ENCODE measurements around the gene SOWAHC. TPM values are rescaled to one million over a fixed set of nuclear protein-coding genes. Genes with fewer than 3 reads are reported as not detected.

SOWAHC gene
- total RNA-seq, 1 experiment from 2014 or later: 13.1 TPM

DNA sequence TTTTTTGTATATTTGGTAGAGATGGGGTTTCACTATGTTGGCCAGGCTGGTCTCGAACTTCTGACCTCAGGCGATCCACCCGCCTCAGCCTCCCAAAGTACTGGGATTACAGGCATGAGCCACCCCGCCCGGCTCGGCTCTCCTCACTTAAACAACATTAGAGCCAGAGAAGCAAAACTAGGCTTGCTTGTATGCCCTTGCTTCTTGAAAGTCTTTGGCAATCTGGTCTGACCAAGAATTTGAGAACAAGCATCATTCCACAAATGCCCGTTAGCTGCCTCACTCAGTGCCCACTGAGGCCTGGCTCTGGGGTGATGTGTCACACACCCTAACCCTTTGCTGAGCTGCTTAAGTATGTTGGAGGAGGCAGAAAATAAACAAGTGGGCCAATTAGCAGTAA lies 33.5 kb downstream of the SOWAHC start:
- BruUV-seq (replicated peaks): no TSS peak
- TF ChIP-seq EZH2 (IDR thresholded peaks at IDR 0.05; ENCODE audit: borderline replicate concordance, low read depth, low read length, poor library complexity, severe bottlenecking): no peak
- Histone ChIP-seq H3K9me3 (ENCODE audit: low read depth, low read length, poor library complexity, severe bottlenecking) (no peaks in the 10 kb centered on the region), H3K36me3 (ENCODE audit: insufficient read depth, low read length, poor library complexity, severe bottlenecking) (no peaks in the 10 kb centered on the region), H3K4me3 (ENCODE audit: low read depth, low read length, poor library complexity, severe bottlenecking) (no peak overlapping the region), H3K4me1 (ENCODE audit: insufficient read depth, low read length, poor library complexity, severe bottlenecking) (no peaks in the 10 kb centered on the region), H3K27me3 (replicated peaks; ENCODE audit: insufficient read depth, low read depth, low read length, poor library complexity) (no peaks in the 10 kb centered on the region), H3K27ac (ENCODE audit: low read depth, low read length, poor library complexity, severe bottlenecking) (no peak overlapping the region)
- intact Hi-C loops (cut with micrococcal nuclease; ENCODE audit: unreplicated experiment): no loop called here
- ChIA-PET CTCF (no interaction called here), POLR2A (ENCODE audit: low non-redundant PET) (no interaction called here)
- no peak for DNase-seq (ENCODE audit: low spot score)

DNA sequence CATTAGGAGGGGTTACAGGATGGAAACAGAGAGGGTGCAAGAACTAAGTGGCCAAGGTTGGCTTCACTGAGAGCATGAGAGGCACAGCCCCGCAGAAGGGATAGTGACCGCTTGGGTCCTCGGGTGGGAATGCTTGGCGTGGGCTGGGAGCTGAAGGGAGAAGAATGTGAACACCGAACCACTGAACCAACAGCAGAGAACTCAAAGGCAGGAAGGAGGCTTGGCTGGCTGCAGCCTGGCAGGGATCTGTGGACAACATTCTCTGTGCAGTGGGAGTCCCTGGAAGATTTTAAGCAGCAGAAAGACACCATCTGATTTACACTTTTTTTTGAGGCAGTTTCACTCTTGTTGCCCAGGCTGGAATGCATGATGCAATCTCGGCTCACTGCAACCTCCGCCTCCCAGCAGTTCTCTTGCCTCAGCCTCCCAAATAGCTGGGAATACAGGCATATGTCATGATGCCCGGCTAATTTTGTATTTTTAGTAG lies 33.9 kb downstream of the SOWAHC start:
- H3K9me3 ChIP-seq (ENCODE audit: low read depth, low read length, poor library complexity, severe bottlenecking): no peaks in the 10 kb centered on the region
- H3K27me3 ChIP-seq (replicated peaks; ENCODE audit: insufficient read depth, low read depth, low read length, poor library complexity): no peaks in the 10 kb centered on the region
- TF ChIP-seq, protein P1, sequence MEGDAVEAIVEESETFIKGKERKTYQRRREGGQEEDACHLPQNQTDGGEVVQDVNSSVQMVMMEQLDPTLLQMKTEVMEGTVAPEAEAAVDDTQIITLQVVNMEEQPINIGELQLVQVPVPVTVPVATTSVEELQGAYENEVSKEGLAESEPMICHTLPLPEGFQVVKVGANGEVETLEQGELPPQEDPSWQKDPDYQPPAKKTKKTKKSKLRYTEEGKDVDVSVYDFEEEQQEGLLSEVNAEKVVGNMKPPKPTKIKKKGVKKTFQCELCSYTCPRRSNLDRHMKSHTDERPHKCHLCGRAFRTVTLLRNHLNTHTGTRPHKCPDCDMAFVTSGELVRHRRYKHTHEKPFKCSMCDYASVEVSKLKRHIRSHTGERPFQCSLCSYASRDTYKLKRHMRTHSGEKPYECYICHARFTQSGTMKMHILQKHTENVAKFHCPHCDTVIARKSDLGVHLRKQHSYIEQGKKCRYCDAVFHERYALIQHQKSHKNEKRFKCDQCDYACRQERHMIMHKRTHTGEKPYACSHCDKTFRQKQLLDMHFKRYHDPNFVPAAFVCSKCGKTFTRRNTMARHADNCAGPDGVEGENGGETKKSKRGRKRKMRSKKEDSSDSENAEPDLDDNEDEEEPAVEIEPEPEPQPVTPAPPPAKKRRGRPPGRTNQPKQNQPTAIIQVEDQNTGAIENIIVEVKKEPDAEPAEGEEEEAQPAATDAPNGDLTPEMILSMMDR (conservative IDR thresholded peaks at IDR 0.05; ENCODE audit: low read depth, low read length): no peak
- no peak for TF ChIP-seq EZH2 (IDR thresholded peaks at IDR 0.05; ENCODE audit: borderline replicate concordance, low read depth, low read length, poor library complexity, severe bottlenecking)
- no peak for DNase-seq (ENCODE audit: low spot score)
- H3K36me3 ChIP-seq (ENCODE audit: insufficient read depth, low read length, poor library complexity, severe bottlenecking): no peaks in the 10 kb centered on the region
- no peak overlapping the region for H3K4me3 ChIP-seq (ENCODE audit: low read depth, low read length, poor library complexity, severe bottlenecking)
- no peaks in the 10 kb centered on the region for H3K4me1 ChIP-seq (ENCODE audit: insufficient read depth, low read length, poor library complexity, severe bottlenecking)
- ChIA-PET POLR2A (ENCODE audit: low non-redundant PET) (interaction anchor here (0.7 kb wide), 1 partner anchor 47 kb away, joined by 3 read pairs; no protein-coding TSS in a partner anchor), CTCF (no interaction called here)
- intact Hi-C loops (cut with micrococcal nuclease; ENCODE audit: unreplicated experiment): no loop called here
- no TSS peak for BruUV-seq (replicated peaks)
- no peak overlapping the region for H3K27ac ChIP-seq (ENCODE audit: low read depth, low read length, poor library complexity, severe bottlenecking)

DNA sequence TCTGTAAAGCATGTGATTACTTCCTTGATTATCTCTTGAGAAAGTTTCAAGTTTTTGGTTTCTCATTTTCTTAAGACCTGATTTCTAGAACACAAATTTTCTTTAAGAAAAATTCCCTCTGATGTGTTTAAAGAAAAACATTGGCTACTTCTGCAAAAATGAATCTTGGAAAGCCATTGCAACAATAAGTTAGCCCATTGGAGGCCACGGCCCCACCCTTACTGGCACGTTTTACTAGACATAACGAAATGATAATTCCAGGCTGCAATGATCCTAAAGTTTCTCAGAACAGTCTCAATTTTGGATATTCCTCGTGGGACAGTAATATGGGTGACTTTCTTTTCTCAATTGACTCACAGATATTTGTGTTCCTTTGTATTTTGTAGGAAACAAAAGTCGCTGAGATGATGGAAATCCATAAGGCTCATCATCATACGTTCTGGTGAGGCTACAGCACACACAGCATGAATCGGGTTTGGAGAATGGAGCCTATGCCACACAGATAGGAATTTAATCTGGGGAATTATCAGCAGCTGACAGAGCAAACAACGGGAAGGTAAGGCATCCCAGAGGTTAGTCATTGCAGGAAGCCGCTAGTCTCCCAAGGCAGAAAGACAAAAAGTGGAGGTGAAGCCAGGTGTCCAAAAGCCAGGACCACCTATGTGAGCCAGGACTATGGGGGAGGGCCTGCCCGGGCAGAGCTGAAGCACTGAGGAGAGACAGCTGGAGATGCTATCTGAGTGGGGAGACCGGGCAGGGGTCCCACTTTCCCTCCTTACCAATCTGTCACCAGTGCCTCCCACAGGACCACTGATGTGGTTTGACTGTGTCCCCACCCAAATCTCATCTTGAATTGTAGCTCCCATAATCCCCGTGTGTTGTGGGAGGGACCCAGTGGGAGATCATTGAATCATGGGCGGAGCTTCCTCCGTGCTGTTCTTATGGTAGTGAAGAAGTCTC lies 35.9 kb downstream of the SOWAHC start:
- Histone ChIP-seq H3K36me3 (ENCODE audit: insufficient read depth, low read length, poor library complexity, severe bottlenecking) (no peaks in the 10 kb centered on the region), H3K27me3 (replicated peaks; ENCODE audit: insufficient read depth, low read depth, low read length, poor library complexity) (no peaks in the 10 kb centered on the region), H3K9me3 (ENCODE audit: low read depth, low read length, poor library complexity, severe bottlenecking) (no peaks in the 10 kb centered on the region), H3K4me3 (ENCODE audit: low read depth, low read length, poor library complexity, severe bottlenecking) (no peak overlapping the region), H3K27ac (ENCODE audit: low read depth, low read length, poor library complexity, severe bottlenecking) (no peak overlapping the region), H3K4me1 (ENCODE audit: insufficient read depth, low read length, poor library complexity, severe bottlenecking) (no peaks in the 10 kb centered on the region)
- no TSS peak for BruUV-seq (replicated peaks)
- intact Hi-C loops (cut with micrococcal nuclease; ENCODE audit: unreplicated experiment): no loop called here
- no peak for TF ChIP-seq EZH2 (IDR thresholded peaks at IDR 0.05; ENCODE audit: borderline replicate concordance, low read depth, low read length, poor library complexity, severe bottlenecking)
- TF ChIP-seq, protein P1 (conservative IDR thresholded peaks at IDR 0.05; ENCODE audit: low read depth, low read length): no peak
- ChIA-PET CTCF (no interaction called here), POLR2A (ENCODE audit: low non-redundant PET) (no interaction called here)
- no peak for DNase-seq (ENCODE audit: low spot score)

Data from A673 (cell line).